GM12878 (cell line): ENCODE results near the gene CXXC5. TPM values are rescaled to one million over a fixed set of nuclear protein-coding genes. Genes with fewer than 3 reads are reported as not detected.

Experiments
- ATF2 ChIP-seq: IDR thresholded peaks from 2 replicates; pipeline ENCODE4 v1.6.1; 2012; ENCODE audit warnings: low read length, inconsistent platforms
- ATF3 ChIP-seq: IDR thresholded peaks from 2 replicates; pipeline ENCODE4 v1.6.1; 2011; ENCODE audit warnings: low read depth, mild to moderate bottlenecking, low read length, moderate library complexity, borderline replicate concordance; ENCODE audit errors: extremely low read depth
- CBX5 ChIP-seq: sonication (generic); IDR thresholded peaks from 2 replicates; pipeline ENCODE4 v1.6.1; 2016; ENCODE audit warnings: low read depth, moderate library complexity, mild to moderate bottlenecking, inconsistent platforms
- E4F1 ChIP-seq: fragments of 450-650 bp; IDR thresholded peaks from 2 replicates; pipeline ENCODE4 v1.6.1; 2018; ENCODE audit warnings: borderline replicate concordance, mild to moderate bottlenecking; ENCODE audit not compliant: partially characterized antibody
- EP300 ChIP-seq, 2 experiments: fragments of 150-350 bp in 1 of 2; IDR thresholded peaks; 2 replicates each; pipeline ENCODE4 v1.6.1; 2011 to 2012; ENCODE audit warnings: low read depth in 2 of 2, low read length in 2 of 2, borderline replicate concordance in 1 of 2, improper control_type of control experiment in 1 of 2, inconsistent platforms in 1 of 2; ENCODE audit not compliant: control insufficient read depth in 1 of 2
- LARP7 ChIP-seq: fragments of 450-650 bp; IDR thresholded peaks from 2 replicates; pipeline ENCODE4 v1.6.1; 2017; ENCODE audit warnings: mild to moderate bottlenecking
- MXI1 ChIP-seq: fragments of 150-350 bp; IDR thresholded peaks from 2 replicates; pipeline ENCODE4 v1.6.1; 2011; ENCODE audit warnings: low read depth, mild to moderate bottlenecking, inconsistent platforms, low read length, improper control_type of control experiment
- NR2F1 ChIP-seq: fragments of 450-650 bp; conservative IDR thresholded peaks from 2 replicates; pipeline ENCODE4 v1.6.1; 2017; ENCODE audit warnings: mild to moderate bottlenecking
- PAX8 ChIP-seq: fragments of 450-650 bp; IDR thresholded peaks from 2 replicates; pipeline ENCODE4 v1.6.1; 2017; ENCODE audit warnings: mild to moderate bottlenecking, moderate library complexity
- POLR2AphosphoS2 ChIP-seq: IDR thresholded peaks from 2 replicates; pipeline ENCODE4 v1.6.1; 2011; ENCODE audit warnings: low read depth, mild to moderate bottlenecking, low read length, improper control_type of control experiment, moderate library complexity
- RFX5 ChIP-seq: IDR thresholded peaks from 2 replicates; pipeline ENCODE4 v1.6.1; 2011; ENCODE audit warnings: low read depth, low read length, improper control_type of control experiment
- STAT3 ChIP-seq: IDR thresholded peaks from 2 replicates; pipeline ENCODE4 v1.6.1; 2011; ENCODE audit warnings: low read depth, low read length, improper control_type of control experiment
- TCF7 ChIP-seq: IDR thresholded peaks from 2 replicates; pipeline ENCODE4 v1.6.1; 2014; ENCODE audit warnings: antibody characterized with exemption, borderline replicate concordance
- ZNF687 ChIP-seq: fragments of 450-650 bp; IDR thresholded peaks from 2 replicates; pipeline ENCODE4 v1.6.1; 2017; ENCODE audit warnings: mild to moderate bottlenecking, moderate library complexity
- polyA plus RNA-seq, 11 experiments: library from polyadenylated mRNA; depleted of rRNA in 4 of 11; unstranded in 6 of 11; stranded (reverse) in 5 of 11; fragments of >200 nt; fragmentation: Nextera tagmentation in 4 of 11; fragmentation: Illumina TruSeq in 1 of 11; extraction: Ambion mirVana in 4 of 11; extraction: Trizol in 1 of 11; gene quantifications; 1 replicate in 1 of 11; 2 replicates in 10 of 11; pipeline versions ENCODE4 v1.2.1 to v1.2.3, GENCODE V29; 2011 to 2016; ENCODE audit warnings: inconsistent platforms in 2 of 11, missing spikeins in 2 of 11, low read depth in 1 of 11
- total RNA-seq, 4 experiments: library from RNA; depleted of rRNA in 3 of 4; stranded (reverse); fragments of >200 nt in 3 of 4; fragmentation: Illumina TruSeq in 1 of 4; extraction: Trizol in 1 of 4; gene quantifications; 2 replicates each; pipeline versions ENCODE4 v1.2.1 to v1.2.3, GENCODE V29; 2013 to 2021
- TF ChIP-seq, protein P1 (sequence below): fragments of 450-650 bp; IDR thresholded peaks from 2 replicates; pipeline ENCODE4 v1.6.1; 2016; ENCODE audit warnings: mild to moderate bottlenecking
- TF ChIP-seq, protein P2 (sequence below): fragments of 450-650 bp; IDR thresholded peaks from 2 replicates; pipeline ENCODE4 v1.6.1; 2017; ENCODE audit warnings: low read depth, mild to moderate bottlenecking, moderate library complexity
- TF ChIP-seq, protein P3 (sequence below): IDR thresholded peaks from 2 replicates; pipeline ENCODE4 v1.6.1; 2011; ENCODE audit warnings: mild to moderate bottlenecking, low read depth, low read length, moderate library complexity; ENCODE audit not compliant: insufficient replicate concordance

CXXC5 gene
- total and polyA plus RNA-seq, 10 of the 15 experiments (the other 5 are each of a cell fraction or from before 2014, with no cell fraction given): 1.8 to 90.8 (median 40.7) TPM

GRCh38 chr5:139635606-139636206, 12.4 kb upstream of the CXXC5 start (continued):
- TF ChIP-seq ZNF687: no peak
- TF ChIP-seq, protein P1, sequence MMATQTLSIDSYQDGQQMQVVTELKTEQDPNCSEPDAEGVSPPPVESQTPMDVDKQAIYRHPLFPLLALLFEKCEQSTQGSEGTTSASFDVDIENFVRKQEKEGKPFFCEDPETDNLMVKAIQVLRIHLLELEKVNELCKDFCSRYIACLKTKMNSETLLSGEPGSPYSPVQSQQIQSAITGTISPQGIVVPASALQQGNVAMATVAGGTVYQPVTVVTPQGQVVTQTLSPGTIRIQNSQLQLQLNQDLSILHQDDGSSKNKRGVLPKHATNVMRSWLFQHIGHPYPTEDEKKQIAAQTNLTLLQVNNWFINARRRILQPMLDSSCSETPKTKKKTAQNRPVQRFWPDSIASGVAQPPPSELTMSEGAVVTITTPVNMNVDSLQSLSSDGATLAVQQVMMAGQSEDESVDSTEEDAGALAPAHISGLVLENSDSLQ: no peak
- no peak for TF ChIP-seq MXI1
- TF ChIP-seq TCF7: no peak
- TF ChIP-seq NR2F1: no peak
- TF ChIP-seq, protein P2, sequence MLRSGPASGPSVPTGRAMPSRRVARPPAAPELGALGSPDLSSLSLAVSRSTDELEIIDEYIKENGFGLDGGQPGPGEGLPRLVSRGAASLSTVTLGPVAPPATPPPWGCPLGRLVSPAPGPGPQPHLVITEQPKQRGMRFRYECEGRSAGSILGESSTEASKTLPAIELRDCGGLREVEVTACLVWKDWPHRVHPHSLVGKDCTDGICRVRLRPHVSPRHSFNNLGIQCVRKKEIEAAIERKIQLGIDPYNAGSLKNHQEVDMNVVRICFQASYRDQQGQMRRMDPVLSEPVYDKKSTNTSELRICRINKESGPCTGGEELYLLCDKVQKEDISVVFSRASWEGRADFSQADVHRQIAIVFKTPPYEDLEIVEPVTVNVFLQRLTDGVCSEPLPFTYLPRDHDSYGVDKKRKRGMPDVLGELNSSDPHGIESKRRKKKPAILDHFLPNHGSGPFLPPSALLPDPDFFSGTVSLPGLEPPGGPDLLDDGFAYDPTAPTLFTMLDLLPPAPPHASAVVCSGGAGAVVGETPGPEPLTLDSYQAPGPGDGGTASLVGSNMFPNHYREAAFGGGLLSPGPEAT: no peak; the same call in 1 of the 2 replicates
- TF ChIP-seq RFX5: no peak
- TF ChIP-seq, protein P3, sequence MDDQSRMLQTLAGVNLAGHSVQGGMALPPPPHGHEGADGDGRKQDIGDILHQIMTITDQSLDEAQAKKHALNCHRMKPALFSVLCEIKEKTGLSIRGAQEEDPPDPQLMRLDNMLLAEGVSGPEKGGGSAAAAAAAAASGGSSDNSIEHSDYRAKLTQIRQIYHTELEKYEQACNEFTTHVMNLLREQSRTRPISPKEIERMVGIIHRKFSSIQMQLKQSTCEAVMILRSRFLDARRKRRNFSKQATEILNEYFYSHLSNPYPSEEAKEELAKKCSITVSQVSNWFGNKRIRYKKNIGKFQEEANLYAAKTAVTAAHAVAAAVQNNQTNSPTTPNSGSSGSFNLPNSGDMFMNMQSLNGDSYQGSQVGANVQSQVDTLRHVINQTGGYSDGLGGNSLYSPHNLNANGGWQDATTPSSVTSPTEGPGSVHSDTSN: no peak
- TF ChIP-seq POLR2AphosphoS2: no peak
- no peak for TF ChIP-seq ATF2
- no peak; the same call in 1 of the 2 replicates for TF ChIP-seq LARP7
- no peak for TF ChIP-seq EP300 (IDR thresholded peaks at IDR 0.05; ENCODE audit: borderline replicate concordance in 1 of 2, control insufficient read depth in 1 of 2, low read depth in 2 of 2, low read length in 2 of 2)
- no peak for TF ChIP-seq CBX5
- TF ChIP-seq PAX8: no peak
- no peak for TF ChIP-seq STAT3
- TF ChIP-seq E4F1: no peak
- TF ChIP-seq ATF3: no peak
